ENCODE measurements around the gene B3GNT7. TPM values are rescaled to one million over a fixed set of nuclear protein-coding genes. Genes with fewer than 3 reads are reported as not detected.

B3GNT7 gene
- total RNA-seq, 1 experiment from 2014 or later = 6.1 TPM

DNA sequence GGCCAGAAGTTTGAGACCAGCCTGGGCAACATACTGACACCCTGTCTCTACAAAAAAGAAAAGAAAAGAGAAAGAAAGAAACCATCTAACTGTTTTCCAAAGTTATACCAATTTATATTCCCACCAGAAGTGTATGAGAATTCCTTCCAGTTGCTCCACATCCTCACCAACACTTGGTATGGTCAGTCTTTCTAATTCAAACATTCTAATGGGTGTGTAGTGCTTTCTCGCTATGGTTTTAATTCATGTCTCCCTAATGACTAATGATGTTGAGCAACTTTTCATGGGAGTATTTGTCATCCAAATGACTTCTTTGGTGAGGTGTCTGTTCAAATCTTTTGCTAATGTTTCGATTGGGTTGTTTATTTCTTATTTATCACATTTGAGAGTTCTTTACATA is 10.5 kb upstream of the B3GNT7 start:
- CTCF ChIA-PET = no interaction called here
- H3K4me2 ChIP-seq (ENCODE audit: low read length) = no peak overlapping the region
- intact Hi-C loops (cut with micrococcal nuclease) = no loop called here
- BruUV-seq (replicated peaks) = no TSS peak
- no peak overlapping the region for H3K9ac ChIP-seq (ENCODE audit: low read length)
- ATAC-seq (no peak), DNase-seq (ENCODE audit: low read depth, low spot score) (no peak)
- no peaks in the 10 kb centered on the region for H3K9me2 ChIP-seq (ENCODE audit: insufficient read depth)
- H3K79me2 ChIP-seq (ENCODE audit: insufficient read depth, low read length) = no peaks in the 10 kb centered on the region
- H3K4me3 ChIP-seq (replicated peaks in 1 of 2; ENCODE audit: low read depth in 1 of 2, low read length in 2 of 2) = no peak overlapping the region
- TF ChIP-seq, protein P1, sequence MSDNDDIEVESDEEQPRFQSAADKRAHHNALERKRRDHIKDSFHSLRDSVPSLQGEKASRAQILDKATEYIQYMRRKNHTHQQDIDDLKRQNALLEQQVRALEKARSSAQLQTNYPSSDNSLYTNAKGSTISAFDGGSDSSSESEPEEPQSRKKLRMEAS (IDR thresholded peaks at IDR 0.05) = no peak
- no peak for TF ChIP-seq ELF1 (IDR thresholded peaks at IDR 0.05; ENCODE audit: borderline replicate concordance, low read depth)
- TF ChIP-seq FOSL1 (IDR thresholded peaks at IDR 0.05; ENCODE audit: low read depth) = no peak
- no peak for TF ChIP-seq SIN3A (IDR thresholded peaks at IDR 0.05; ENCODE audit: low read depth)
- TF ChIP-seq TCF7L2 (IDR thresholded peaks at IDR 0.05; ENCODE audit: borderline replicate concordance, extremely low read depth, insufficient read depth, insufficient read length) = no peak
- TF ChIP-seq SRF (IDR thresholded peaks at IDR 0.05; ENCODE audit: low read depth) = no peak
- TF ChIP-seq EZH2phosphoT487 (IDR thresholded peaks at IDR 0.05; ENCODE audit: borderline replicate concordance) = no peak
- no peak for TF ChIP-seq ZFX (IDR thresholded peaks at IDR 0.05)
- TF ChIP-seq POLR2AphosphoS5 (IDR thresholded peaks at IDR 0.05; ENCODE audit: low read depth, low read length) = no peak
- TF ChIP-seq, protein P2, sequence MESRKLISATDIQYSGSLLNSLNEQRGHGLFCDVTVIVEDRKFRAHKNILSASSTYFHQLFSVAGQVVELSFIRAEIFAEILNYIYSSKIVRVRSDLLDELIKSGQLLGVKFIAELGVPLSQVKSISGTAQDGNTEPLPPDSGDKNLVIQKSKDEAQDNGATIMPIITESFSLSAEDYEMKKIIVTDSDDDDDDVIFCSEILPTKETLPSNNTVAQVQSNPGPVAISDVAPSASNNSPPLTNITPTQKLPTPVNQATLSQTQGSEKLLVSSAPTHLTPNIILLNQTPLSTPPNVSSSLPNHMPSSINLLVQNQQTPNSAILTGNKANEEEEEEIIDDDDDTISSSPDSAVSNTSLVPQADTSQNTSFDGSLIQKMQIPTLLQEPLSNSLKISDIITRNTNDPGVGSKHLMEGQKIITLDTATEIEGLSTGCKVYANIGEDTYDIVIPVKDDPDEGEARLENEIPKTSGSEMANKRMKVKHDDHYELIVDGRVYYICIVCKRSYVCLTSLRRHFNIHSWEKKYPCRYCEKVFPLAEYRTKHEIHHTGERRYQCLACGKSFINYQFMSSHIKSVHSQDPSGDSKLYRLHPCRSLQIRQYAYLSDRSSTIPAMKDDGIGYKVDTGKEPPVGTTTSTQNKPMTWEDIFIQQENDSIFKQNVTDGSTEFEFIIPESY (IDR thresholded peaks at IDR 0.05; ENCODE audit: extremely low read depth, insufficient replicate concordance, low read length) = no peak
- TF ChIP-seq JUND (IDR thresholded peaks at IDR 0.05) = no peak
- H3K4me1 ChIP-seq (ENCODE audit: control insufficient read depth in 1 of 2, insufficient read depth in 2 of 2, low read length in 2 of 2) = peaks cover 0 to 6% of the 10 kb centered on the region in 2 experiments; a peak in 1 of 4 replicates
- H4K20me1 ChIP-seq (ENCODE audit: insufficient read depth) = no peaks in the 10 kb centered on the region
- H3K36me3 ChIP-seq (ENCODE audit: control insufficient read depth in 1 of 2, insufficient read depth in 2 of 2, low read length in 2 of 2) = no peaks in the 10 kb centered on the region; a peak in 1 of 4 replicates
- H3K27me3 ChIP-seq (ENCODE audit: insufficient read depth, low read length) = no peaks in the 10 kb centered on the region
- RAD21 ChIA-PET (ENCODE audit: low non-redundant PET in 1 of 2, low total read pairs in 2 of 2, uncharacterized antibody in 2 of 2, unreplicated experiment in 2 of 2) = no interaction called here
- POLR2A ChIA-PET = no interaction called here
- no peaks in the 10 kb centered on the region; a peak in 1 of 4 replicates for H3K9me3 ChIP-seq (ENCODE audit: control insufficient read depth in 1 of 2, insufficient read depth in 1 of 2, low read depth in 1 of 2, low read length in 2 of 2)
- H2AFZ ChIP-seq (ENCODE audit: low read depth, low read length, poor library complexity, severe bottlenecking) = no peak overlapping the region
- no peak overlapping the region for H3K27ac ChIP-seq (ENCODE audit: low read depth, low read length)
